SIG-M5 treated with dmso at 0.1 percent for 504 hours (cell line): Measurements from ENCODE around the gene FILIP1L.

Experiments
- DNase-seq: peaks from one replicate; lab custom pipeline; 2025; ENCODE audit not compliant: unreplicated experiment; lab: John Stamatoyannopoulos, UW

The FILIP1L gene

GRCh38 chr3:99955773-99956562 is 158.3 kb downstream of the FILIP1L start:
- DNase-seq, result no peak

GRCh38 chr3:99954914-99955644 is 159.2 kb downstream of the FILIP1L start:
- no peak for DNase-seq

- no peak for DNase-seq
Observed at GRCh38 chr3:99953596-99953995, 160.7 kb downstream of the FILIP1L start.

- DNase-seq, result no peak
Observed at GRCh38 chr3:99952306-99952705, 162.0 kb downstream of the FILIP1L start.

- DNase-seq, result no peak
Observed at GRCh38 chr3:99951701-99952100, 162.6 kb downstream of the FILIP1L start.

- no peak for DNase-seq
Observed at GRCh38 chr3:99950921-99951320, 163.4 kb downstream of the FILIP1L start.

GRCh38 chr3:99949956-99950670 is 164.2 kb downstream of the FILIP1L start:
- DNase-seq, result no peak

GRCh38 chr3:99948467-99949089 is 165.7 kb downstream of the FILIP1L start:
- no peak for DNase-seq

GRCh38 chr3:99947356-99947755 is 166.9 kb downstream of the FILIP1L start:
- no peak for DNase-seq

GRCh38 chr3:99945328-99945995 is 168.8 kb downstream of the FILIP1L start:
- no peak for DNase-seq

GRCh38 chr3:99943931-99944761 is 170.2 kb downstream of the FILIP1L start:
- DNase-seq, result no peak

GRCh38 chr3:99941211-99941610 is 173.1 kb downstream of the FILIP1L start:
- DNase-seq, result no peak

- DNase-seq, result no peak
Observed at GRCh38 chr3:99940350-99940749, 174.0 kb downstream of the FILIP1L start.

- no peak for DNase-seq
Observed at GRCh38 chr3:99939876-99940275, 174.4 kb downstream of the FILIP1L start.

- no peak for DNase-seq
Observed at GRCh38 chr3:99938270-99938911, 175.9 kb downstream of the FILIP1L start.

GRCh38 chr3:99934975-99935797 is 179.1 kb downstream of the FILIP1L start:
- no peak for DNase-seq

GRCh38 chr3:99933971-99934750 is 180.1 kb downstream of the FILIP1L start:
- no peak for DNase-seq

- DNase-seq, result no peak
Observed at GRCh38 chr3:99931059-99931458, 183.2 kb downstream of the FILIP1L start.
